ENCODE data around the gene SPAAR.
A peak's percentile ranks its signal among the peaks of the same experiment; 100 is the strongest.

Gene SPAAR, protein sequence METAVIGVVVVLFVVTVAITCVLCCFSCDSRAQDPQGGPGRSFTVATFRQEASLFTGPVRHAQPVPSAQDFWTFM

DNA sequence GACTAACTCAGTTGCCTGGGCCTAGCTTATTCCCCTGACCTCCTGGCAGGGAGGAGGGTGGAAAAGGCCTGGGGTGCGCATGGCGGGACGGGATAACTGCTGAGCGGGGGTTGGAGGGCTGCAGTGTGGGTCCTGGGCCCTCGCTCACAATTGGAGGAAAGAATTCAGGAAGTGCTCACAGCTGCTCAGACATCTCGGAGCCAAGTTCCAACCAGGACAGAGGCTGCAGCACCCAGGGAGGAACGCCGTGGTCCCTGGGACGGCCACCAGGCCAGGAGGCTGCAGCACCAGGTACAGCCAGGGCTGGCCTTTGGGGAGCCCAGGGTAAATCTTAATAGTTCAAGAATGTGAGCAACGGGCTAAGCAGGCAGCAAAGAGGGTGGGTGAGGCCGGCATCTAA is at the start of gene SPAAR:
TSS of gene SPAAR (plus strand) at position 217 of the 400 bp plus-strand sequence. CDS start 974 bp downstream, outside the sequence.
- H3K4me1 ChIP-seq = peaks cover 9% of the 10 kb centered on the region

DNA sequence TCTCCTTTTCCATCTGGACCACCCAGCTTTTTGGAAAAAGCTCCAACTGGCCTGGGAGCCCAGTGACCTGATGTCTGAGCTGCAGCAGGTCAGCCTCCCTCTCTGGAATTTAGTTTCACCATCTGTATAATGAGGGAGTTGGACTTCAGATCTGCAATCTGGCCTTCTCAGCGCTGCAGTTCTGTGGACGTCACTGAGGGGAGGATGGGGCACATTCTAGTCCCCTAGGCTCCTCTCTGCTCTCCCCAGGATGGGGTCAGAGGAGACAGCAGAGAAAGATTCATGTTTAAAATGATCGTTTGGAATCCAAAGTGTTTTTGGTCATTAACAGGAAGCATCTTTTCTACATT is 49.3 kb upstream of the SPAAR start:
- Histone ChIP-seq H3K4me2 (ENCODE audit: low read length) (no peak overlapping the region), H2AFZ (no peak overlapping the region), H3K4me1 (peaks cover 4% of the 10 kb centered on the region), H3K9ac (no peak overlapping the region), H3K4me3 (ENCODE audit: low read depth, low read length) (no peak overlapping the region), H3K27ac (no peak overlapping the region), H3K36me3 (ENCODE audit: control insufficient read depth, insufficient read depth, low read length) (no peaks in the 10 kb centered on the region), H3K79me2 (no peaks in the 10 kb centered on the region), H3K27me3 (ENCODE audit: control insufficient read depth, insufficient read depth, low read length) (peaks cover 2% of the 10 kb centered on the region), H3K9me3 (ENCODE audit: control insufficient read depth, low read length) (no peaks in the 10 kb centered on the region)
- TF ChIP-seq, protein P1, sequence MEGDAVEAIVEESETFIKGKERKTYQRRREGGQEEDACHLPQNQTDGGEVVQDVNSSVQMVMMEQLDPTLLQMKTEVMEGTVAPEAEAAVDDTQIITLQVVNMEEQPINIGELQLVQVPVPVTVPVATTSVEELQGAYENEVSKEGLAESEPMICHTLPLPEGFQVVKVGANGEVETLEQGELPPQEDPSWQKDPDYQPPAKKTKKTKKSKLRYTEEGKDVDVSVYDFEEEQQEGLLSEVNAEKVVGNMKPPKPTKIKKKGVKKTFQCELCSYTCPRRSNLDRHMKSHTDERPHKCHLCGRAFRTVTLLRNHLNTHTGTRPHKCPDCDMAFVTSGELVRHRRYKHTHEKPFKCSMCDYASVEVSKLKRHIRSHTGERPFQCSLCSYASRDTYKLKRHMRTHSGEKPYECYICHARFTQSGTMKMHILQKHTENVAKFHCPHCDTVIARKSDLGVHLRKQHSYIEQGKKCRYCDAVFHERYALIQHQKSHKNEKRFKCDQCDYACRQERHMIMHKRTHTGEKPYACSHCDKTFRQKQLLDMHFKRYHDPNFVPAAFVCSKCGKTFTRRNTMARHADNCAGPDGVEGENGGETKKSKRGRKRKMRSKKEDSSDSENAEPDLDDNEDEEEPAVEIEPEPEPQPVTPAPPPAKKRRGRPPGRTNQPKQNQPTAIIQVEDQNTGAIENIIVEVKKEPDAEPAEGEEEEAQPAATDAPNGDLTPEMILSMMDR (IDR thresholded peaks at IDR 0.05) = no peak

More for the DNA sequence above, at the start of gene SPAAR:
- no peaks in the 10 kb centered on the region for H3K9me3 ChIP-seq (ENCODE audit: control insufficient read depth, low read length)
- no peaks in the 10 kb centered on the region for H3K36me3 ChIP-seq (ENCODE audit: control insufficient read depth, insufficient read depth, low read length)
- peak within 1 kb of the TSS; percentile 76 for H3K27ac ChIP-seq
- no peak within 1 kb of the TSS for H3K4me3 ChIP-seq (ENCODE audit: low read depth, low read length)
- H3K27me3 ChIP-seq (ENCODE audit: control insufficient read depth, insufficient read depth, low read length) = no peaks in the 10 kb centered on the region
- TF ChIP-seq, protein P1 (IDR thresholded peaks at IDR 0.05) = no peak
- no peak within 1 kb of the TSS for H3K9ac ChIP-seq
- no peaks in the 10 kb centered on the region for H3K79me2 ChIP-seq
- no peak within 1 kb of the TSS for H2AFZ ChIP-seq
- peak within 1 kb of the TSS; percentile 14 for H3K4me2 ChIP-seq (ENCODE audit: low read length)

DNA sequence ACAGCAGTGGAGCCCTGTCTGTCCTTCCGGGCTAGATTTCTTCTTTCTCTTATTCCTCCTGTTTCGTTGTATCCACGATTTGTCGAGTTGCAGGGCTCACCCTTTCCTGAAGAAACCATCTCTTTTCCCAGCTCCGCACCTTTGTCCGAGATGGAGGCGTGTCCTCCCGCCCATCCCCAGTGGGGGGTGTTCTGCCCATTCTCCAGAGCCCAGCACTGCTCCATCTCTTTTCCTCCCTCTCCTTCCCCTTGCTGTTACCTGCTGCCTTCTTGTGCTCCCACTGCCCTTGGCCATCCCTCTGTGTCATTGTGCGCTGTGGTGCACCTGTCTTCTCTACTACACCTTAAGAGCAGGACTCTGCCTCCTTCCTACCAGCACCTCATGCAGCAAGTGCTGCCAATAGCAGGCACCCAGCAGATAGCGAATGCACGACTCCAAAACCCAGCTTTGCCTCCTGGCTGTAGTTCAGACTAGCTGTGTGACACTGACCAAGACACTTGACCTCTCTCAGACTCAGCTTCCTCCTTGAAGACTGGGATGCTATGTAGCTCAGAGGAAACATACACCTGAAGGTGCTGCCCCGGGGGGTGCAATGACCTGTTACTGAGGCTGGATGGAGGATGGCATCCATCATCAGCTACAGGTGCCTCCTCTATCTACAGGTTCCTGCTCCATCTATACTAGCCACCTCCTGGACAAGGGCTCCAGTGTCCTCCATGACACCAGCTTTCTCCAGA is 48.0 kb upstream of the SPAAR start:
- TF ChIP-seq, protein P1 (IDR thresholded peaks at IDR 0.05) = no peak
- Histone ChIP-seq H3K27ac (no peak overlapping the region), H3K9me3 (ENCODE audit: control insufficient read depth, low read length) (no peaks in the 10 kb centered on the region), H3K36me3 (ENCODE audit: control insufficient read depth, insufficient read depth, low read length) (no peaks in the 10 kb centered on the region), H3K9ac (no peak overlapping the region), H3K79me2 (no peaks in the 10 kb centered on the region), H2AFZ (no peak overlapping the region), H3K27me3 (ENCODE audit: control insufficient read depth, insufficient read depth, low read length) (peaks cover 2% of the 10 kb centered on the region), H3K4me2 (ENCODE audit: low read length) (no peak overlapping the region), H3K4me3 (ENCODE audit: low read depth, low read length) (no peak overlapping the region), H3K4me1 (peaks cover 4% of the 10 kb centered on the region)

DNA sequence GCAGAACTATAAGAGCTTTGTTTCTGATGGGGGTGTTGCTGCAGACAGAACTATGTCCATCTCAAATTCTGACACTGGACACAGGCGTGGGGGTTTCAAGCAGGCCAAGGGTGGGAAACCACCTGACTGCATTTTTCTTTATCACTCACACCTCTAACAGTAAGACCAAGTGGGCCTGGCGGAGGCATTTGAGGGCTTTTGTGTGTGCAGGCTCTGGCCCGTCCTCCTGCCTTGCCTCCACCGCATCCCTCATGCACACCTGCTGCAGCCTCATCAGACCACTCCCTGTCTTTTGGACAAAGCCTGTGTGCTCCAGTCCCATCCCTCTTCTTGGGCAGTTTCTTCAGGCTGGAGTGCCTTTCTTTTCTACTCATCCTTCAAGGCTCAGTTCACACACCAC is 47.0 kb upstream of the SPAAR start:
- H3K9me3 ChIP-seq (ENCODE audit: control insufficient read depth, low read length) = no peaks in the 10 kb centered on the region
- no peak overlapping the region for H2AFZ ChIP-seq
- peaks cover 4% of the 10 kb centered on the region for H3K4me1 ChIP-seq
- no peak overlapping the region for H3K27ac ChIP-seq
- H3K4me3 ChIP-seq (ENCODE audit: low read depth, low read length) = no peak overlapping the region
- no peak overlapping the region for H3K9ac ChIP-seq
- H3K79me2 ChIP-seq = no peaks in the 10 kb centered on the region
- no peaks in the 10 kb centered on the region for H3K36me3 ChIP-seq (ENCODE audit: control insufficient read depth, insufficient read depth, low read length)
- no peak overlapping the region for H3K4me2 ChIP-seq (ENCODE audit: low read length)
- TF ChIP-seq, protein P1 (IDR thresholded peaks at IDR 0.05) = no peak
- peaks cover 2% of the 10 kb centered on the region for H3K27me3 ChIP-seq (ENCODE audit: control insufficient read depth, insufficient read depth, low read length)

DNA sequence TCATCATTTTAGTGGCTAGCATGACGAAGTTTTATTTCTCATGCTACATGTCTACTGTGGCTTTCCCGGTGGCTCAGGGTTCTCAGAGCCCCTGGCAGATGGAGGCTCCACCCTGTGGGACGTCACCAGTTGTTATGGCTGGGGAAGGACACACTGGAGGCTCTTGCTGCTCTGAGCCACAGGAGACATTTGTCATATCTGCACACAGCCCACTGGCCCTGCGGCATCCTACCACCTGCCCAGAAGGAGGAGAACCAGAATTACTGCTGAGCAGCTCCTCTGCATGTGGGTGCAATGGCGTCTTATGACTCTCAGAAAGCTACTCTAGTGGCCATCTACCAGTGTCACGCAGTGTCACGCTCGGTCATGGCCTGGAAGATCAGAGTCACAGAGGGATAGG is 45.7 kb upstream of the SPAAR start:
- H3K27me3 ChIP-seq (ENCODE audit: control insufficient read depth, insufficient read depth, low read length) = peaks cover 2% of the 10 kb centered on the region
- H3K4me3 ChIP-seq (ENCODE audit: low read depth, low read length) = no peak overlapping the region

More for the DNA sequence above, 45.7 kb upstream of the SPAAR start:
- Histone ChIP-seq H2AFZ (no peak overlapping the region), H3K9ac (no peak overlapping the region), H3K4me1 (peaks cover 2% of the 10 kb centered on the region), H3K27ac (no peak overlapping the region), H3K36me3 (ENCODE audit: control insufficient read depth, insufficient read depth, low read length) (no peaks in the 10 kb centered on the region), H3K79me2 (no peaks in the 10 kb centered on the region), H3K9me3 (ENCODE audit: control insufficient read depth, low read length) (no peaks in the 10 kb centered on the region), H3K4me2 (ENCODE audit: low read length) (no peak overlapping the region)
- TF ChIP-seq, protein P1 (IDR thresholded peaks at IDR 0.05) = no peak
